Keratinocyte (primary cell): ENCODE results near the gene CCDC149.

Experiments
- EZH2 ChIP-seq: IDR thresholded peaks from one replicate; pipeline ENCODE4 v1.6.1; 2012; ENCODE audit warnings: inconsistent platforms, mild to moderate bottlenecking, low read length, moderate library complexity
- TF ChIP-seq, protein P1 (sequence below), 3 experiments: IDR thresholded peaks in 1 of 3; conservative IDR thresholded peaks in 1 of 3; optimal IDR thresholded peaks in 1 of 3; 2 replicates in 2 of 3; 3 replicates in 1 of 3; pipeline versions ENCODE3 to v1.5.1; 2011; ENCODE audit warnings: low read length in 3 of 3, mild to moderate bottlenecking in 3 of 3, moderate library complexity in 2 of 3, control low read depth in 1 of 3, inconsistent platforms in 1 of 3; ENCODE audit not compliant: insufficient read depth in 2 of 3; ENCODE audit errors: extremely low read depth in 1 of 3

DNA sequence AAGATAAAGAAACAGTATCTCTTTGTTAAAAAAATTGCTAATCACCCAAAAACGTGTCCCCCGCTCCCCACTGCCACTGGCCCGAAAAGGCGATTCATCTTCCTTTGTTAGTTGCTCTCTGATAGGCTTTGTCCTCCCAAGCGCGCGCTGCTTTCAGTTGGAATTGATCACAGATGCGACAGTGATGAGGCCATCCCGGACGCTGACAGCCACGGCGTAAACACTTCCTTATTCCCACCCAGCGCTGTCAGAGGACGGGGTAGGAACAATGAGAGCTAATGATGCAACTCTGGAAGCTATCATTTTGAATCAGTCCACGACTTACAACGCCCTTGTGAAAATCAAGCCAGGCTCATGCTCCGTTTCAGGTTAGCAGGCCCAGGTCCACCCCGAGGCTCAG, 96.0 kb downstream of the CCDC149 start:
- TF ChIP-seq, protein P1, sequence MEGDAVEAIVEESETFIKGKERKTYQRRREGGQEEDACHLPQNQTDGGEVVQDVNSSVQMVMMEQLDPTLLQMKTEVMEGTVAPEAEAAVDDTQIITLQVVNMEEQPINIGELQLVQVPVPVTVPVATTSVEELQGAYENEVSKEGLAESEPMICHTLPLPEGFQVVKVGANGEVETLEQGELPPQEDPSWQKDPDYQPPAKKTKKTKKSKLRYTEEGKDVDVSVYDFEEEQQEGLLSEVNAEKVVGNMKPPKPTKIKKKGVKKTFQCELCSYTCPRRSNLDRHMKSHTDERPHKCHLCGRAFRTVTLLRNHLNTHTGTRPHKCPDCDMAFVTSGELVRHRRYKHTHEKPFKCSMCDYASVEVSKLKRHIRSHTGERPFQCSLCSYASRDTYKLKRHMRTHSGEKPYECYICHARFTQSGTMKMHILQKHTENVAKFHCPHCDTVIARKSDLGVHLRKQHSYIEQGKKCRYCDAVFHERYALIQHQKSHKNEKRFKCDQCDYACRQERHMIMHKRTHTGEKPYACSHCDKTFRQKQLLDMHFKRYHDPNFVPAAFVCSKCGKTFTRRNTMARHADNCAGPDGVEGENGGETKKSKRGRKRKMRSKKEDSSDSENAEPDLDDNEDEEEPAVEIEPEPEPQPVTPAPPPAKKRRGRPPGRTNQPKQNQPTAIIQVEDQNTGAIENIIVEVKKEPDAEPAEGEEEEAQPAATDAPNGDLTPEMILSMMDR (optimal IDR thresholded peaks at IDR 0.05 in 1 of 3, IDR thresholded peaks at IDR 0.05 in 1 of 3, conservative IDR thresholded peaks at IDR 0.05 in 1 of 3; ENCODE audit: extremely low read depth in 1 of 3, insufficient read depth in 2 of 3, low read length in 3 of 3): no peak
- no peak for TF ChIP-seq EZH2
